Loucy (cell line): ENCODE results near the gene NOLC1.

Source experiments
- CTCF ChIP-seq: fragments of 200-600 bp; sonication (generic); conservative IDR thresholded peaks from 2 replicates; pipeline ENCODE4 v1.5.1; 2014; ENCODE audit warnings: mild to moderate bottlenecking, antibody characterized with exemption, low read length
- EZH2phosphoT487 ChIP-seq: fragments of 200-600 bp; IDR thresholded peaks from 2 replicates; pipeline ENCODE4 v1.6.1; 2018; ENCODE audit warnings: antibody characterized with exemption, mild to moderate bottlenecking, moderate library complexity, borderline replicate concordance

- TF ChIP-seq CTCF (no peak), EZH2phosphoT487 (no peak)
Measured at GRCh38 chr10:102163342-102163989, 11.3 kb downstream of the NOLC1 start.
